HepG2 (cell line): ENCODE results near the gene SPDL1. TPM values are rescaled to one million over a fixed set of nuclear protein-coding genes. Genes with fewer than 3 reads are reported as not detected.

ENCODE experiments used
- ATAC-seq: fragments of 200-7000 bp; cut with Tn5 transposase; 3 replicates; pipeline ENCODE4 v1.9.1; 2020; ENCODE audit warnings: mild to moderate bottlenecking, moderate library complexity
- BruUV-seq: library from RNA; stranded (reverse); fragments of 400-500 nt; replicated peaks from 2 replicates; lab custom pipeline; 2021; lab: Mats Ljungman, UMichigan
- CTCF ChIA-PET: fragments of 300-600 bp; formaldehyde crosslinking; extraction: SDS; loops from one replicate; lab custom pipeline; 2021; ENCODE audit warnings: low total read pairs, inconsistent platforms, low intra/inter-chr PET ratio; lab: Yijun Ruan, JAX
- POLR2A ChIA-PET: fragments of 350-600 bp; sonication (Branson Sonifier 250); formaldehyde crosslinking; loops from one replicate; lab custom pipeline; 2020; ENCODE audit warnings: antibody characterized with exemption, inconsistent platforms; lab: Yijun Ruan, JAX
- DNase-seq: peaks from one replicate; pipeline ENCODE4 v3.0.0-alpha.2; 2015; ENCODE audit warnings: low spot score
- FAIRE-seq: peaks from 3 replicates; lab custom pipeline; 2011; peaks lifted over from hg19 to GRCh38; lab: Jason Lieb, UNC
- H2AFZ ChIP-seq: one replicate; pipeline ENCODE4 v1.6.1; 2011; ENCODE audit warnings: low read length, inconsistent platforms
- H3K27ac ChIP-seq: fragments of 300-600 bp; 3 replicates; pipeline ENCODE4 v1.8.0; 2011; ENCODE audit warnings: mixed run types, mild to moderate bottlenecking, mixed read lengths, low read length, inconsistent platforms; ENCODE audit not compliant: insufficient read depth; ENCODE audit errors: extremely low read length
- H3K27me3 ChIP-seq, 2 experiments: fragments of 200-600 bp in 1 of 2; 2 replicates in 1 of 2; 3 replicates in 1 of 2; pipeline versions ENCODE4 v1.6.0 to v1.8.0; 2011; ENCODE audit warnings: low read length in 2 of 2, mild to moderate bottlenecking in 2 of 2, moderate library complexity in 2 of 2, inconsistent platforms in 1 of 2; ENCODE audit not compliant: insufficient read depth in 2 of 2, control insufficient read depth in 1 of 2
- H3K36me3 ChIP-seq, 2 experiments: fragments of 200-600 bp in 1 of 2; replicated peaks in 1 of 2; 2 replicates in 1 of 2; 3 replicates in 1 of 2; pipeline versions ENCODE4 v1.5.1 to v1.8.0; 2011; ENCODE audit warnings: low read length in 2 of 2, inconsistent platforms in 1 of 2; ENCODE audit not compliant: insufficient read depth in 2 of 2, control insufficient read depth in 1 of 2
- H3K4me1 ChIP-seq: 2 replicates; pipeline ENCODE4 v1.5.1; 2012; ENCODE audit warnings: low read length, inconsistent platforms; ENCODE audit not compliant: insufficient read depth
- H3K4me2 ChIP-seq: 2 replicates; pipeline ENCODE4 v1.6.0; 2011; ENCODE audit warnings: low read depth, low read length, inconsistent platforms
- H3K4me3 ChIP-seq, 3 experiments: fragments of 200-600 bp in 1 of 3; sonication (generic), shearing (Covaris generic) in 1 of 3; replicated peaks in 1 of 3; 2 replicates each; pipeline ENCODE4 v1.5.1; 2011 to 2016; ENCODE audit warnings: low read length in 3 of 3, inconsistent platforms in 2 of 3, low read depth in 2 of 3, mild to moderate bottlenecking in 2 of 3, control low read depth in 1 of 3, mixed read lengths in 1 of 3; ENCODE audit not compliant: insufficient read depth in 1 of 3
- H3K79me2 ChIP-seq: one replicate; pipeline ENCODE4 v1.6.1; 2011; ENCODE audit warnings: low read length, inconsistent platforms; ENCODE audit not compliant: insufficient read depth
- H3K9ac ChIP-seq: 2 replicates; pipeline ENCODE4 v1.6.0; 2011; ENCODE audit warnings: mild to moderate bottlenecking, low read depth, low read length, inconsistent platforms; ENCODE audit not compliant: insufficient read depth
- H3K9me3 ChIP-seq: 2 replicates; pipeline ENCODE4 v1.5.1; 2012; ENCODE audit warnings: mild to moderate bottlenecking, low read length
- H4K20me1 ChIP-seq: 2 replicates; pipeline ENCODE4 v1.6.0; 2011; ENCODE audit warnings: inconsistent platforms, mild to moderate bottlenecking, low read length, moderate library complexity; ENCODE audit not compliant: insufficient read depth
- CHD4 ChIP-seq: fragments of 200-600 bp; sonication (generic); IDR thresholded peaks from 2 replicates; pipeline ENCODE4 v1.7.0; 2017; ENCODE audit warnings: mild to moderate bottlenecking, low read length, borderline replicate concordance
- HNRNPH1 ChIP-seq: fragments of 200-400 bp; formaldehyde crosslinking; optimal IDR thresholded peaks from 2 replicates; pipeline ENCODE3; 2017; ENCODE audit warnings: mild to moderate bottlenecking, low read depth, low read length
- HOXD1 ChIP-seq: sonication (generic); formaldehyde crosslinking; IDR thresholded peaks from 2 replicates; pipeline ENCODE4 v1.5.0; 2020; ENCODE audit warnings: missing genetic modification reagents
- MAFK ChIP-seq, 2 experiments: IDR thresholded peaks in 1 of 2; conservative IDR thresholded peaks in 1 of 2; 2 replicates each; pipeline ENCODE4 v1.6.1; 2011; ENCODE audit warnings: improper control_type of control experiment in 2 of 2, low read length in 2 of 2
- NFE2L1 ChIP-seq: sonication (generic); formaldehyde crosslinking; IDR thresholded peaks from 2 replicates; pipeline ENCODE4 v1.4.0; 2020; ENCODE audit warnings: missing genetic modification reagents, mild to moderate bottlenecking, borderline replicate concordance
- POLR2AphosphoS5 ChIP-seq: IDR thresholded peaks from 2 replicates; pipeline ENCODE4 v1.6.1; 2012; ENCODE audit warnings: low read depth, low read length
- XRCC5 ChIP-seq: fragments of 200-400 bp; formaldehyde crosslinking; optimal IDR thresholded peaks from 2 replicates; pipeline ENCODE3; 2017; ENCODE audit warnings: mild to moderate bottlenecking, low read length
- ZIK1 ChIP-seq: sonication (generic); formaldehyde crosslinking; IDR thresholded peaks from 2 replicates; pipeline ENCODE4 v1.5.0; 2020; ENCODE audit warnings: mild to moderate bottlenecking, low read depth, missing genetic modification reagents, borderline replicate concordance
- ZNF672 ChIP-seq: sonication (generic); formaldehyde crosslinking; IDR thresholded peaks from 2 replicates; pipeline ENCODE4 v1.8.1; 2022; ENCODE audit warnings: missing genetic modification reagents
- ZSCAN29 ChIP-seq: sonication (generic); formaldehyde crosslinking; conservative IDR thresholded peaks from 2 replicates; pipeline ENCODE4 v1.4.0; 2020; ENCODE audit warnings: mild to moderate bottlenecking, missing genetic modification reagents
- WGBS: methylation state at CpG from one replicate; pipeline ENCODE4 v1.1.6; 2017; ENCODE audit warnings: low lambda C conversion rate; 5-methylcytosine and 5-hydroxymethylcytosine counted together
- in situ Hi-C: cut with HindIII; loops from 2 replicates; pipeline ENCODE4 v1.10.0; 2017; ENCODE audit warnings: low pct_unique_long_range_greater_than_20kb; ENCODE audit not compliant: extremely low pct_ligation_motif_present
- intact Hi-C: fragments of 100-400 bp; cut with micrococcal nuclease; formaldehyde crosslinking; loops from one replicate; pipeline ENCODE4 v1.10.0; 2022; ENCODE audit not compliant: unreplicated experiment
- polyA plus RNA-seq, 8 experiments: library from polyadenylated mRNA; depleted of rRNA in 3 of 8; stranded (reverse) in 7 of 8; unstranded in 1 of 8; fragments of >200 nt; fragmentation: Illumina TruSeq in 4 of 8; extraction: Trizol in 4 of 8; gene quantifications; 2 replicates each; pipeline versions ENCODE4 v1.2.1 to v1.2.3, GENCODE V29; 2011 to 2016; ENCODE audit warnings: low read depth in 4 of 8, missing spikeins in 1 of 8, mixed read lengths in 1 of 8; ENCODE audit not compliant: insufficient read depth in 1 of 8
- total RNA-seq, 5 experiments: library from RNA; depleted of rRNA; stranded (reverse); fragments of >200 nt; fragmentation: Illumina TruSeq; extraction: Trizol; gene quantifications; 2 replicates each; pipeline ENCODE4 v1.2.3, GENCODE V29; 2016; ENCODE audit warnings: low read depth in 1 of 5
- TF ChIP-seq, protein P1 (sequence below): sonication (generic); formaldehyde crosslinking; IDR thresholded peaks from 2 replicates; pipeline ENCODE4 v1.4.0; 2020; ENCODE audit warnings: mild to moderate bottlenecking, low read depth, missing genetic modification reagents
- TF ChIP-seq, protein P2 (sequence below): sonication (generic); formaldehyde crosslinking; IDR thresholded peaks from 2 replicates; pipeline ENCODE4 v1.5.0; 2020; ENCODE audit warnings: missing genetic modification reagents
- TF ChIP-seq, protein P3 (sequence below): sonication (generic); formaldehyde crosslinking; IDR thresholded peaks from 2 replicates; pipeline ENCODE4 v1.8.1; 2023; ENCODE audit warnings: missing genetic modification reagents, mild to moderate bottlenecking, borderline replicate concordance
- TF ChIP-seq, protein P4 (sequence below): sonication (generic); formaldehyde crosslinking; IDR thresholded peaks from 2 replicates; pipeline ENCODE4 v1.4.0; 2020; ENCODE audit warnings: low read depth, mild to moderate bottlenecking, missing genetic modification reagents
- TF ChIP-seq, protein P5 (sequence below): sonication (generic); formaldehyde crosslinking; IDR thresholded peaks from 2 replicates; pipeline ENCODE4 v1.5.0; 2020; ENCODE audit warnings: mild to moderate bottlenecking, missing genetic modification reagents

The SPDL1 gene
- total and polyA plus RNA-seq, 2 of the 13 experiments (the other 11 are each of a cell fraction or from before 2014, with no cell fraction given) = 10.9 to 36.6 TPM

DNA sequence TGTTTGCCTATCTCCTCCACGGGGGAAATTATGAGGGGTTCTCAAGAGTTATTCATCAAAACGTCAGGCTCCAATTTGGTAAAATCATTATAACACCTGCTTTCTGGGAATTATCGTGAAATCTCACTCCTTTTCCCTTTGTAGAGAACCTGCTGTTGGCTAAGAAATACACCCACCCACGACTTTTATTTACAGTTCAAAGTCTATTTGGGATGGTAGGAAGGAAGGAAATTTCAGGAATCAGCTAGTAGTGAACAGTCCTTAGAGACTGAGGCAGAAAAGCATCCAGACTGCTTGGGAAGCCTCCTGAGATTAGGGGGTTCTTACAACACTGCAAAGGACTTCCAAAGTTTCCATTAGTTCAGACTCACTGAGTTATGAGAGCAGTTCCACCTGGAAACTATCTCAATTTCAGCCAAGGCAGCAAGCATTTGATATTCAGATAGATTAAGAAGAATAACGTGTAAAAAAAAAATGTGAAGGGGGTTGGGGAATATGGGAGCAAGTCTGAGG is 9.4 kb upstream of the SPDL1 start (continued):
- TF ChIP-seq, protein P1, sequence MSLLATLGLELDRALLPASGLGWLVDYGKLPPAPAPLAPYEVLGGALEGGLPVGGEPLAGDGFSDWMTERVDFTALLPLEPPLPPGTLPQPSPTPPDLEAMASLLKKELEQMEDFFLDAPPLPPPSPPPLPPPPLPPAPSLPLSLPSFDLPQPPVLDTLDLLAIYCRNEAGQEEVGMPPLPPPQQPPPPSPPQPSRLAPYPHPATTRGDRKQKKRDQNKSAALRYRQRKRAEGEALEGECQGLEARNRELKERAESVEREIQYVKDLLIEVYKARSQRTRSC (CRISPR knock-in tag) = no peak
- TF ChIP-seq, protein P2, sequence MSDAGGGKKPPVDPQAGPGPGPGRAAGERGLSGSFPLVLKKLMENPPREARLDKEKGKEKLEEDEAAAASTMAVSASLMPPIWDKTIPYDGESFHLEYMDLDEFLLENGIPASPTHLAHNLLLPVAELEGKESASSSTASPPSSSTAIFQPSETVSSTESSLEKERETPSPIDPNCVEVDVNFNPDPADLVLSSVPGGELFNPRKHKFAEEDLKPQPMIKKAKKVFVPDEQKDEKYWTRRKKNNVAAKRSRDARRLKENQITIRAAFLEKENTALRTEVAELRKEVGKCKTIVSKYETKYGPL = no peak
- no peak for TF ChIP-seq CHD4
- TF ChIP-seq, protein P3, sequence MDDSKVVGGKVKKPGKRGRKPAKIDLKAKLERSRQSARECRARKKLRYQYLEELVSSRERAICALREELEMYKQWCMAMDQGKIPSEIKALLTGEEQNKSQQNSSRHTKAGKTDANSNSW (CRISPR knock-in tag) = no peak
- TF ChIP-seq MAFK (conservative IDR thresholded peaks at IDR 0.05 in 1 of 2, IDR thresholded peaks at IDR 0.05 in 1 of 2; ENCODE audit: low read length in 2 of 2) = no peak
- no peak for TF ChIP-seq HOXD1 (CRISPR knock-in tag)
- TF ChIP-seq HNRNPH1 = no peak
- no peak for TF ChIP-seq NFE2L1 (CRISPR knock-in tag)
- no peak for TF ChIP-seq ZNF672 (CRISPR knock-in tag)
- TF ChIP-seq, protein P4, sequence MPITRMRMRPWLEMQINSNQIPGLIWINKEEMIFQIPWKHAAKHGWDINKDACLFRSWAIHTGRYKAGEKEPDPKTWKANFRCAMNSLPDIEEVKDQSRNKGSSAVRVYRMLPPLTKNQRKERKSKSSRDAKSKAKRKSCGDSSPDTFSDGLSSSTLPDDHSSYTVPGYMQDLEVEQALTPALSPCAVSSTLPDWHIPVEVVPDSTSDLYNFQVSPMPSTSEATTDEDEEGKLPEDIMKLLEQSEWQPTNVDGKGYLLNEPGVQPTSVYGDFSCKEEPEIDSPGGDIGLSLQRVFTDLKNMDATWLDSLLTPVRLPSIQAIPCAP (CRISPR knock-in tag) = no peak

DNA sequence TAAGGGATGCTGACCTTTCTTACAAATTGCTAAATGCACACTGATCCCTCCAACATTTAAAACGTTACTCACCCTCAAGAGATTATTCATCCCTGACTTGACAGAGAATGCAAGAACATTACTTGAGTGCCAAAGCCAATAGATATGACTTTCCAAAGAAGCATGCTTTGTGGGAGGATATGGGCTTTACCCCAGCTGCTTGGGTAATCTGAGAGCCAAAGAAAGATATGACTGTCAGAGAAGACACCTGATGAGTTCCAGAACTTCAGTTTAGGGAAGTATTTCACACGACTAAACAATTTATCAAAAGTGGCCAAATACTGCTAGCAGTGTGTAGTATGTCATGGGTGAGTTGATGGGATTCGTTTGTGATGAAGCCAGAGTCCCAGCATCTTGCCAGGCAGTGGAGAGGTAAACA is 7.4 kb upstream of the SPDL1 start:
- Histone ChIP-seq H3K27ac (no peak overlapping the region), H3K27me3 (0 out of 5 replicates have a peak, but pooled peaks cover 0 to 5% of the 10 kb centered on the region in 2 experiments), H3K79me2 (no peaks in the 10 kb centered on the region), H3K4me2 (no peak overlapping the region), H3K4me3 (no peak overlapping the region), H3K9me3 (no peaks in the 10 kb centered on the region), H3K9ac (no peak overlapping the region), H2AFZ (no peak overlapping the region), H4K20me1 (no peaks in the 10 kb centered on the region), H3K4me1 (no peaks in the 10 kb centered on the region), H3K36me3 (no peaks in the 10 kb centered on the region)
- TF ChIP-seq POLR2AphosphoS5 (no peak), ZSCAN29 (CRISPR knock-in tag) (no peak), XRCC5 (no peak), ZIK1 (CRISPR knock-in tag) (no peak)
- TF ChIP-seq, protein P5, sequence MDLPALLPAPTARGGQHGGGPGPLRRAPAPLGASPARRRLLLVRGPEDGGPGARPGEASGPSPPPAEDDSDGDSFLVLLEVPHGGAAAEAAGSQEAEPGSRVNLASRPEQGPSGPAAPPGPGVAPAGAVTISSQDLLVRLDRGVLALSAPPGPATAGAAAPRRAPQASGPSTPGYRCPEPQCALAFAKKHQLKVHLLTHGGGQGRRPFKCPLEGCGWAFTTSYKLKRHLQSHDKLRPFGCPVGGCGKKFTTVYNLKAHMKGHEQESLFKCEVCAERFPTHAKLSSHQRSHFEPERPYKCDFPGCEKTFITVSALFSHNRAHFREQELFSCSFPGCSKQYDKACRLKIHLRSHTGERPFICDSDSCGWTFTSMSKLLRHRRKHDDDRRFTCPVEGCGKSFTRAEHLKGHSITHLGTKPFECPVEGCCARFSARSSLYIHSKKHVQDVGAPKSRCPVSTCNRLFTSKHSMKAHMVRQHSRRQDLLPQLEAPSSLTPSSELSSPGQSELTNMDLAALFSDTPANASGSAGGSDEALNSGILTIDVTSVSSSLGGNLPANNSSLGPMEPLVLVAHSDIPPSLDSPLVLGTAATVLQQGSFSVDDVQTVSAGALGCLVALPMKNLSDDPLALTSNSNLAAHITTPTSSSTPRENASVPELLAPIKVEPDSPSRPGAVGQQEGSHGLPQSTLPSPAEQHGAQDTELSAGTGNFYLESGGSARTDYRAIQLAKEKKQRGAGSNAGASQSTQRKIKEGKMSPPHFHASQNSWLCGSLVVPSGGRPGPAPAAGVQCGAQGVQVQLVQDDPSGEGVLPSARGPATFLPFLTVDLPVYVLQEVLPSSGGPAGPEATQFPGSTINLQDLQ (CRISPR knock-in tag) = no peak
- no peak for FAIRE-seq
- ATAC-seq = no peak
- POLR2A ChIA-PET = no interaction called here
- no TSS peak for BruUV-seq
- 0% methylated on average over 3 of the region's 3 CpGs for WGBS
- intact Hi-C loops = no loop called here
- CTCF ChIA-PET = no interaction called here
- in situ Hi-C loops = loop anchor here (25.0 kb wide), 2 partner anchors 589 to 889 kb away; no protein-coding TSS in a partner anchor
- DNase-seq = no peak
